Naive thymus-derived CD4-positive, alpha-beta T cell (primary cell): ENCODE results near the gene RHOG. TPM values are rescaled to one million over a fixed set of nuclear protein-coding genes. Genes with fewer than 3 reads are reported as not detected.
"Not testable (repeated sequence)": the region's sequence is repeated elsewhere in the genome, so short reads cannot be mapped to it uniquely, and the experiment has no call there.

Experiments used
- ATAC-seq: fragments of 150-1000 bp; cut with Tn5 transposase; 2 replicates; pipeline ENCODE4 v1.10.0; 2021; ENCODE audit warnings: mild to moderate bottlenecking, moderate library complexity
- CTCF ChIA-PET: fragments of 350-600 bp; sonication (Branson Sonifier 250); formaldehyde crosslinking; loops from one replicate; lab custom pipeline; 2021; ENCODE audit warnings: antibody characterized with exemption; lab: Charles Lee
- POLR2A ChIA-PET: fragments of 350-600 bp; sonication (Branson Sonifier 250); formaldehyde crosslinking; loops from one replicate; lab custom pipeline; 2021; ENCODE audit warnings: antibody characterized with exemption, inconsistent platforms; lab: Charles Lee
- DNase-seq, 9 donors: peaks; one replicate each; pipeline versions ENCODE4 v3.0.0 to v3.0.0-alpha.2; 2020 to 2022; ENCODE audit warnings: mixed read lengths in 1 of 9
- H3K27ac ChIP-seq: one replicate; pipeline ENCODE4 v1.7.0; 2013; ENCODE audit warnings: mild to moderate bottlenecking, low read depth, low read length, moderate library complexity
- H3K27me3 ChIP-seq, 2 donors: one replicate each; pipeline ENCODE4 v1.7.0; 2013; ENCODE audit warnings: low read length in 2 of 2, mild to moderate bottlenecking in 2 of 2, moderate library complexity in 2 of 2; ENCODE audit not compliant: control insufficient read depth in 2 of 2, insufficient read depth in 2 of 2
- H3K36me3 ChIP-seq, 3 experiments: 1 replicate in 2 of 3; 2 replicates in 1 of 3; pipeline ENCODE4 v1.7.0; 2013; ENCODE audit warnings: low read length in 3 of 3, mild to moderate bottlenecking in 3 of 3, moderate library complexity in 1 of 3; ENCODE audit not compliant: insufficient read depth in 3 of 3, control insufficient read depth in 2 of 3
- H3K4me1 ChIP-seq, 2 donors: one replicate each; pipeline ENCODE4 v1.7.0; 2013; ENCODE audit warnings: low read length in 2 of 2, mild to moderate bottlenecking in 2 of 2, moderate library complexity in 1 of 2; ENCODE audit not compliant: control insufficient read depth in 2 of 2, insufficient read depth in 2 of 2
- H3K4me3 ChIP-seq: 2 replicates; pipeline ENCODE4 v1.7.0; 2013; ENCODE audit warnings: mild to moderate bottlenecking, low read length
- H3K9me3 ChIP-seq, 3 experiments: 1 replicate in 2 of 3; 2 replicates in 1 of 3; pipeline ENCODE4 v1.7.0; 2013; ENCODE audit warnings: low read length in 3 of 3; ENCODE audit not compliant: control insufficient read depth in 2 of 3
- H3K27ac Mint-ChIP-seq, 9 donors: one replicate each; pipeline ENCODE4 v1.8.0; 2020 to 2022; ENCODE audit warnings: mixed read lengths in 9 of 9, mild to moderate bottlenecking in 8 of 9, moderate library complexity in 5 of 9, inconsistent platforms in 2 of 9
- H3K27me3 Mint-ChIP-seq, 5 donors: one replicate each; pipeline ENCODE4 v1.8.0; 2021 to 2022; ENCODE audit warnings: mixed read lengths in 5 of 5, mild to moderate bottlenecking in 1 of 5
- H3K36me3 Mint-ChIP-seq, 5 donors: one replicate each; pipeline ENCODE4 v1.8.0; 2020 to 2022; ENCODE audit warnings: mixed read lengths in 5 of 5, mild to moderate bottlenecking in 3 of 5, inconsistent platforms in 1 of 5
- H3K4me1 Mint-ChIP-seq, 7 donors: one replicate each; pipeline ENCODE4 v1.8.0; 2020 to 2022; ENCODE audit warnings: mixed read lengths in 7 of 7, mild to moderate bottlenecking in 3 of 7, inconsistent platforms in 1 of 7
- H3K4me3 Mint-ChIP-seq, 10 donors: one replicate each; pipeline ENCODE4 v1.8.0; 2020 to 2022; ENCODE audit warnings: mild to moderate bottlenecking in 10 of 10, mixed read lengths in 10 of 10, moderate library complexity in 6 of 10, inconsistent platforms in 2 of 10
- H3K9me3 Mint-ChIP-seq, 11 donors: one replicate each; pipeline ENCODE4 v1.8.0; 2020 to 2022; ENCODE audit warnings: mixed read lengths in 11 of 11, mild to moderate bottlenecking in 4 of 11, inconsistent platforms in 1 of 11, moderate library complexity in 1 of 11
- intact Hi-C, 2 donors: fragments of 100-400 bp; cut with micrococcal nuclease; formaldehyde crosslinking; loops; one replicate each; pipeline ENCODE4 v1.15.1; 2023
- polyA plus RNA-seq, 2 donors: library from polyadenylated mRNA; unstranded; fragments of 300-500 nt; fragmentation: Illumina TruSeq; gene quantifications; one replicate each; pipeline ENCODE4 v1.2.3, GENCODE V29; 2021
- total RNA-seq, 6 experiments: library from RNA in 5 of 6; stranded (reverse) in 5 of 6; gene quantifications; 1 replicate in 5 of 6; 2 replicates in 1 of 6; pipeline ENCODE4 v1.2.3 and lab custom pipeline; 2021 to 2026

RHOG gene
- total and polyA plus RNA-seq, 7 experiments from 2014 or later: 89.4 to 220 (median 133) TPM

GRCh38 chr11:3820971-3821370 lies 19.8 kb downstream of the RHOG start:
- H3K27ac Mint-ChIP-seq: peak overlapping the region in 1 of 9 donors; percentile 36

GRCh38 chr11:3817181-3817800 lies 23.5 kb downstream of the RHOG start:
- Mint-ChIP-seq H3K9me3 (no peaks in the 10 kb centered on the region), H3K27ac (peak overlapping the region in 2 of 9 donors; percentile 31 to 67), H3K4me3 (no peak overlapping the region), H3K4me1 (peaks cover 0 to 10% (median 3%) of the 10 kb centered on the region in 7 donors), H3K27me3 (no peaks in the 10 kb centered on the region), H3K36me3 (peaks cover 0 to 11% (median 2%) of the 10 kb centered on the region in 5 donors)
- H3K27ac ChIP-seq: no peak overlapping the region
- ATAC-seq (no peak), DNase-seq (no peak)
- intact Hi-C loops: no loop called here
- no peaks in the 10 kb centered on the region for H3K9me3 ChIP-seq
- no peaks in the 10 kb centered on the region for H3K36me3 ChIP-seq
- POLR2A ChIA-PET: interaction anchor here (1.5 kb wide), 1 partner anchor 14 kb away, joined by 4 read pairs; no protein-coding TSS in a partner anchor
- H3K27me3 ChIP-seq: no peaks in the 10 kb centered on the region
- H3K4me1 ChIP-seq: no peaks in the 10 kb centered on the region
- H3K4me3 ChIP-seq: no peak overlapping the region
- CTCF ChIA-PET: interaction anchor here (0.6 to 1.4 kb wide), 2 partner anchors 37 to 192 kb away, joined by 4 to 5 read pairs; no protein-coding TSS in a partner anchor

More at GRCh38 chr11:3820971-3821370, 19.8 kb downstream of the RHOG start:
- intact Hi-C loops: no loop called here
- Mint-ChIP-seq H3K4me1 (peaks cover 12 to 27% (median 24%) of the 10 kb centered on the region in 7 donors), H3K36me3 (peaks cover 0 to 11% (median 3%) of the 10 kb centered on the region in 5 donors), H3K9me3 (no peaks in the 10 kb centered on the region), H3K4me3 (no peak overlapping the region), H3K27me3 (no peaks in the 10 kb centered on the region)
- H3K36me3 ChIP-seq: peaks cover 0 to 5% (median 0%) of the 10 kb centered on the region in 3 experiments
- H3K9me3 ChIP-seq: no peaks in the 10 kb centered on the region
- CTCF ChIA-PET: interaction anchor here (0.5 to 2.7 kb wide), 6 partner anchors 12 to 251 kb away, joined by 3 to 8 read pairs (median 4); partner anchors contain the start of genes PGAP2 and RHOG
- no peaks in the 10 kb centered on the region for H3K27me3 ChIP-seq
- no peak overlapping the region for H3K27ac ChIP-seq
- ATAC-seq (no peak), DNase-seq (no peak)
- H3K4me1 ChIP-seq: peaks cover 10 to 12% of the 10 kb centered on the region in 2 donors
- H3K4me3 ChIP-seq: no peak overlapping the region
- POLR2A ChIA-PET: interaction anchor here (0.6 to 1.6 kb wide), 4 partner anchors 8 to 34 kb away, joined by 3 to 4 read pairs (median 3); no protein-coding TSS in a partner anchor

- H3K4me1 ChIP-seq: no peaks in the 10 kb centered on the region
- no peaks in the 10 kb centered on the region for H3K9me3 Mint-ChIP-seq
- ChIA-PET CTCF (interaction anchor here (1.4 kb wide), 1 partner anchor 38 kb away, joined by 4 read pairs; no protein-coding TSS in a partner anchor), POLR2A (no interaction called here)
- H3K4me3 Mint-ChIP-seq: no peak overlapping the region
- DNase-seq (no peak), ATAC-seq (no peak)
- H3K27me3 Mint-ChIP-seq: no peaks in the 10 kb centered on the region
- intact Hi-C loops: no loop called here
- peaks cover 0 to 10% (median 3%) of the 10 kb centered on the region in 7 donors for H3K4me1 Mint-ChIP-seq
- peaks cover 0 to 15% (median 2%) of the 10 kb centered on the region in 5 donors for H3K36me3 Mint-ChIP-seq
- H3K9me3 ChIP-seq: no peaks in the 10 kb centered on the region
- no peaks in the 10 kb centered on the region for H3K27me3 ChIP-seq
- H3K27ac Mint-ChIP-seq: no peak overlapping the region
- no peaks in the 10 kb centered on the region for H3K36me3 ChIP-seq
- no peak overlapping the region for H3K27ac ChIP-seq
- no peak overlapping the region for H3K4me3 ChIP-seq
These were observed 24.1 kb downstream of the RHOG start for GRCh38 chr11:3816673-3817072.

GRCh38 chr11:3815845-3816244 lies 24.9 kb downstream of the RHOG start:
- POLR2A ChIA-PET: interaction anchor here (1.1 kb wide), 1 partner anchor 250 kb away, joined by 4 read pairs; no protein-coding TSS in a partner anchor

GRCh38 chr11:3814832-3815231 lies 25.9 kb downstream of the RHOG start:
- Mint-ChIP-seq H3K36me3 (peaks cover 0 to 22% (median 3%) of the 10 kb centered on the region in 5 donors), H3K4me1 (peaks cover 0 to 10% (median 7%) of the 10 kb centered on the region in 7 donors)
- ChIA-PET POLR2A (interaction anchor here (0.7 to 1.1 kb wide), 4 partner anchors 20 to 292 kb away, joined by 3 to 4 read pairs (median 3); no protein-coding TSS in a partner anchor), CTCF (interaction anchor here (1.6 kb wide), 1 partner anchor 27 kb away, joined by 5 read pairs; the partner anchor contains the start of gene RHOG)
- H3K27ac Mint-ChIP-seq, H3K9me3 ChIP-seq, H3K27me3 ChIP-seq, ATAC-seq, H3K9me3 Mint-ChIP-seq, H3K4me1 ChIP-seq, H3K36me3 ChIP-seq, H3K27ac ChIP-seq, DNase-seq, H3K27me3 Mint-ChIP-seq, H3K4me3 Mint-ChIP-seq, intact Hi-C loops, H3K4me3 ChIP-seq: not testable (repeated sequence)

More at GRCh38 chr11:3815845-3816244, 24.9 kb downstream of the RHOG start:
- Mint-ChIP-seq H3K27ac (no peak overlapping the region), H3K4me3 (no peak overlapping the region), H3K27me3 (no peaks in the 10 kb centered on the region), H3K9me3 (no peaks in the 10 kb centered on the region), H3K4me1 (peaks cover 0 to 10% (median 3%) of the 10 kb centered on the region in 7 donors), H3K36me3 (peaks cover 0 to 22% (median 3%) of the 10 kb centered on the region in 5 donors)
- no peaks in the 10 kb centered on the region for H3K27me3 ChIP-seq
- H3K27ac ChIP-seq: no peak overlapping the region
- H3K36me3 ChIP-seq: peaks cover 0 to 6% (median 0%) of the 10 kb centered on the region in 3 experiments
- DNase-seq (no peak), ATAC-seq (no peak)
- CTCF ChIA-PET: interaction anchor here (1.4 to 1.6 kb wide), 2 partner anchors 26 to 38 kb away, joined by 4 to 5 read pairs; partner anchors contain the start of gene RHOG
- H3K9me3 ChIP-seq: no peaks in the 10 kb centered on the region
- H3K4me1 ChIP-seq: no peaks in the 10 kb centered on the region
- intact Hi-C loops: no loop called here
- H3K4me3 ChIP-seq: no peak overlapping the region

GRCh38 chr11:3810951-3811350 lies 29.8 kb downstream of the RHOG start:
- Mint-ChIP-seq H3K27me3 (no peaks in the 10 kb centered on the region), H3K36me3 (peaks cover 0 to 14% (median 0%) of the 10 kb centered on the region in 5 donors), H3K4me3 (no peak overlapping the region), H3K27ac (no peak overlapping the region), H3K9me3 (no peaks in the 10 kb centered on the region), H3K4me1 (peaks cover 12 to 23% (median 18%) of the 10 kb centered on the region in 7 donors)
- Histone ChIP-seq H3K4me3 (no peak overlapping the region), H3K27ac (no peak overlapping the region), H3K9me3 (no peaks in the 10 kb centered on the region), H3K36me3 (peaks cover 0 to 7% (median 0%) of the 10 kb centered on the region in 3 experiments), H3K27me3 (no peaks in the 10 kb centered on the region), H3K4me1 (peaks cover 3 to 12% of the 10 kb centered on the region in 2 donors)
- CTCF ChIA-PET: no interaction called here
- intact Hi-C loops: no loop called here
- POLR2A ChIA-PET: interaction anchor here (4.0 to 4.3 kb wide), 2 partner anchors 13 to 29 kb away, joined by 31 to 45 read pairs; partner anchors contain the start of genes NUP98 and RHOG
- no peak for DNase-seq
- ATAC-seq: no peak
